Caki2 (cell line): ENCODE measurements around the gene ALPI. TPM values are rescaled to one million over a fixed set of nuclear protein-coding genes. Genes with fewer than 3 reads are reported as not detected.
"Not testable (repeated sequence)": the region's sequence is repeated elsewhere in the genome, so short reads cannot be mapped to it uniquely, and the experiment has no call there.

Experiments used
- DNase-seq: peaks from one replicate; pipeline ENCODE4 v3.0.0-alpha.2; 2015; ENCODE audit warnings: low read depth
- in situ Hi-C: cut with HindIII; loops from 2 replicates; pipeline ENCODE4 v1.10.0; 2016; ENCODE audit warnings: low sequenced_read_pairs, low pct_unique_long_range_greater_than_20kb, mixed read lengths
- total RNA-seq: library from RNA; depleted of rRNA; stranded (reverse); fragments of >200 nt; shearing (Covaris generic); gene quantifications from 2 replicates; pipeline ENCODE4 v1.2.3, GENCODE V29; 2014; ENCODE audit warnings: low replicate concordance

Gene ALPI
- total RNA-seq, 1 experiment from 2014 or later: not detected

DNA sequence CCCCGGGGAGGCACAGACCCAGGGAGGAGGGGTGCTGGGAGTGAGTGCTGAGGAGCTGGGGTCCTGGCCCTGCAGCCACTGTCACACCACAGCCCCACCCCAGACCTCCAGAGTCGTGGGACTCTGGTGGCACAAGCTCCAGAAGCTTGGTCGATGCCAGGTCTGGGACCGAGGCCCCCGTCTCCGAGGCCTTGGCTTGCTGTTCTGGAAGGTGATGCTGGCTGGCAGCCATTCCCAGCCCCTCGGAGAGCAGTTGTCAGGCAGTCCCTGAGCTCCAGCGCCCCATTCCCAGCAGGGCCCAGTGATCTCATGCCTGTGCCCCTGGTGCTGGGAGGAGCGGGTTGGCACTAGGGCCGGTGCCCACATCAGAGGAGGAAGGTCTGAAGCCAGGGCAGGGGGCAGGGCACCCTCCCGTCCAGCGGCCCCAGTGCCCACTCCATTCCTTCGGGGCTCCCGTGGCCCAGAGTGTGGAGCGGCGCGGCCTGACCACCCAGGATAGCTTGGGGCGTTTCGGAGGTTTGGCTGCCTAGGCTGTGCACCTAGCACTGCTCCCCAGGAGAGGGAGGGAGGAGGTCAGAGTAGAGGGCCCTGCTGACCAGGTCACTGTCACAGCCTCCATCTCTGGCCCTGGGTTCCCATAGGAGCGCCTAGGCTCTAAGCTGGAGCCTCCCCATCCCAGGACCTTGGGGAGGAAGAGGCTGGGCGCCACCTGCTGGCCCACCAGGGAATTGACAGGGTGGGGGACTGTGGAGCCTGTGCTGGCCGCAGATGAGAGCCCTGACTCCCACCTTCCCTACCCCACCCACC, 16.8 kb upstream of the ALPI start:
- in situ Hi-C loops: no loop called here

DNA sequence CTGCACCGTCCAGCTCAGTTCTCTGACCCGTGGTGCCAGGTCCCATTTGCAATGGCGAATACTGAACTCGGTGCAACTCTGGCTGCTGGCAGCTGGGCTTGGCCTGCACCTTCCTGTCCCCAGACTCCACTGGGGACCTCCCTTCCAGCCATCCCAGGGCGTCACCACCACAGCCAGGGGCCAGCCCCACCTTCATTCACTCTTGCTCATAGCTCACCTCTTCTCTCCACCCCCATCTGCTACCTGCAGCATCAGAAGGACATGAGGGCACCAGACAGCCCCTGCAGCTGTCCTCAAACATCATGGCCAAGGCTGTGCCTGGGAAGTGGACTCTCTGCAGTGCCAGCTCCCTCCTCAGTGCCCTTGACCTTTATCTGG, 16.2 kb upstream of the ALPI start:
- no peak for DNase-seq
- in situ Hi-C loops: no loop called here

More for the DNA sequence above, 16.8 kb upstream of the ALPI start:
- DNase-seq: no peak

DNA sequence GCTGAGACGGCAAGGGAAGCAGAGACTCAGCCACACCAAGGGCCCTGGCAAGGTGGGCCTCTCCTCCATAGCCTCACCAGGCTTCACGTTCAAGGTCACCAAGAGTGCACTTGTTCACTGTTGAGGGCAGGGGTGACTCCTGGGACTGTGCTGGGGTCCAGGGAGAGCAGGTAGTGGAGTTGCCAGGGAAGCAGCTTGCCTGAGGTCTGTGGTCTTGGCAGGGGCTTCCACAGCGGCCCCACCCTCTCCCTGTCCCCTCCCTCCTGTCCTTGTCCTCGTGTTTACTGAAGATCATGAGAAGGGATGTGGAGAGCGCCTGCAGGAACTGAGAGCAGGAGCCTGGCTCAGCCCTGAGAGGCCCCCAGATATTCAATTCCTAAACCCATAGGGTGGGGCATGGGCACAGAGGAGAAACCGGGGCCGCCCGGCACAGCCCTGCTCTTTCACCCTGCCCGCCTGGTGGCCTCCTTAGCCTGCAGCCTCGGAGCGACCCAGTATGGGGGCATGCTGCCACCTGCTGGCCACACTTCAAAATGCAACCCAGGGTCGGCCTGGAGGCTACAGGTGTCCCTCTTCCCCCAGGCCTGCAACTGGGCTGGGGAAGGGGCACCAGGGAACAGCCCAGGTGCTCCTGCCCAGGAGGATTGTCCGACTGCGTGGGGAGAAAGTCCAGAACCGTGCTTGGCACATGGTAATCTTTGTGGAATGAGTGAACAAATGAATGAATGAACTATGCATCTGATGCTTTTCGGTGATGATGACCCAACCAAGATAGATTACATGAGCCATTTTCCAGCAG, 15.5 kb upstream of the ALPI start:
- peak; percentile 60 for DNase-seq
- in situ Hi-C loops: not testable (repeated sequence)

DNA sequence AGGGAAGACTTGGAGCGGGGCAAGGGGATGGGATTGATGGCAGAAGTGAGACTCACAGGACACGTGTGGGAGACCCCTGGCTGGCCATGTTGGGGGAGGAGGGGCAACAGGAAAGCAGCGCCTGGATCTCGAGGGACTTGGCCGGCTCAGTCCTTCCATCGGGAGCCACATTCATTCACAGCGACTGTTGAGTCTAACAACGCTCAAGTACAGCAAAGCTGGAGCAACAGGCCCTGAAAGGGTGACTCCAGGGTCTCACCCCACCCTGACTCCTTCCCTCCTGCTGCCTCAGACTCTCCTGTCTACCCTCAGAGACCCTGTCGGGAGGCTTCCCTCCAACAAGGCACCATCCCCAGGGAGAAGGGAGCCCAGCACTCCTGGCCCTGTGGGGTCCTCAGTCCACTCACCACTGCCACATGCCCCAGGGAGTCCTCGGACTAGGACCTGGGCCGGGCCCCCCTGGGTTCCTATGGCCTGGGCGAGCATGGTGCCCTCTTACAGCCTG, 14.8 kb upstream of the ALPI start:
- no peak for DNase-seq
- in situ Hi-C loops: no loop called here

DNA sequence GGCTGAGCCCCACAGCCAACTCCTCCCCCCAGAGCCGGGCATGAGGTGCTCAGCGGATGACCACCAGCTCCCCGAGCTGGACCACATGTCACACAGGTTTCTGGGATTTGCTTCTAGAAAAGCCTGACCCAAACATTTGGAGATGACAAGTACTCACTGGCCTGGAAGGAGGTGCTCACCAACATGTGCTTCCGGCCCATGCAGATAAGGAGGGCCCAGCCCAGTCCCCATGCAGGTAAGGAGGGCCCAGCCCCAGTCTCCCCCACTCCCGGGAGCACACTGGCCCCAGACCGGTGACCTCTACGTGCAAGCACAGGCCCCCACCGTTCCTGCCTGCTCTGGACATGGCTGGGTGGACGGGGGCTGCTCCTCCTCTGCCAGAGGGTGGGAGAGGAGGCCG, 14.0 kb upstream of the ALPI start:
- in situ Hi-C loops, DNase-seq: not testable (repeated sequence)

DNA sequence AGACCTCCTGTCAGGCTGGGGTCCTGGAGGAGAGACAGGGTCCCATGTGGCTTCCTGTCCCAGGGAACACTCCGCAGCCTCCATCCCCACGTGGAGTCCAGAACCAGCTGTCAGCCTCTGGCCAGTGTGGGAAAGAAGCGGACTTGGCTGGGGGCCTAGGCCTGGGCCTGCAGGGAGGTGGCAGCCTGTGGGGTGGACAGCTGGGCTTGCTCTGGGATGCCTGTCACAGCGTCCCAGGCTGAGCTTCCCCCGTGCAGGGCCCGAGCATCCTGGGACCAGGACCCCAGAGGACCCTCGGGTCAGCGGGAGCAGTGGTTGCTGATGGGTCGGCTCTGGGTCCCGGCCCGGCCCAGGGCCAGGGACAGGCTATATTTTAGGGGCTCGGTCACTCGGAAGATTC, 13.5 kb upstream of the ALPI start:
- DNase-seq, in situ Hi-C loops: not testable (repeated sequence)

DNA sequence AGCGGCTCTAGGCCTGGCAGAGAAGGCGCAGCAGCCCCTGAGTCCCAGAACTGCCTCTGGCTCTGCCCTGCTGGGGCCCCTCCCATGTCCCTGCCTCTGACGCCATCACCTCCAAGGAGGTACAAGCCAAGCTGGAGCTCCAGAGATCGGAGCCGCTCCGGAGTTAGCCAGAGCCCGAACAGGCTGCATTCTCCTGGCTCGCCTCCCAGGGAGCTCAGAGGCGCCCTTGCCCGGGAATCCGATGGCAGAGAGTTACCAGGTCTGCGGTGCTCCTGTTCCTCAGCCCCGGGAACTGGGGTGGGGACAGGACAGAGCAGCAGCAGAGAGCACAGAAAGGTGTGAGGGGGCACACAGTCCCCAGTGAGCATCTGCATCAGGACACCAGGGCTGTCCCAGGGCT, 12.9 kb upstream of the ALPI start:
- in situ Hi-C loops, DNase-seq: not testable (repeated sequence)

DNA sequence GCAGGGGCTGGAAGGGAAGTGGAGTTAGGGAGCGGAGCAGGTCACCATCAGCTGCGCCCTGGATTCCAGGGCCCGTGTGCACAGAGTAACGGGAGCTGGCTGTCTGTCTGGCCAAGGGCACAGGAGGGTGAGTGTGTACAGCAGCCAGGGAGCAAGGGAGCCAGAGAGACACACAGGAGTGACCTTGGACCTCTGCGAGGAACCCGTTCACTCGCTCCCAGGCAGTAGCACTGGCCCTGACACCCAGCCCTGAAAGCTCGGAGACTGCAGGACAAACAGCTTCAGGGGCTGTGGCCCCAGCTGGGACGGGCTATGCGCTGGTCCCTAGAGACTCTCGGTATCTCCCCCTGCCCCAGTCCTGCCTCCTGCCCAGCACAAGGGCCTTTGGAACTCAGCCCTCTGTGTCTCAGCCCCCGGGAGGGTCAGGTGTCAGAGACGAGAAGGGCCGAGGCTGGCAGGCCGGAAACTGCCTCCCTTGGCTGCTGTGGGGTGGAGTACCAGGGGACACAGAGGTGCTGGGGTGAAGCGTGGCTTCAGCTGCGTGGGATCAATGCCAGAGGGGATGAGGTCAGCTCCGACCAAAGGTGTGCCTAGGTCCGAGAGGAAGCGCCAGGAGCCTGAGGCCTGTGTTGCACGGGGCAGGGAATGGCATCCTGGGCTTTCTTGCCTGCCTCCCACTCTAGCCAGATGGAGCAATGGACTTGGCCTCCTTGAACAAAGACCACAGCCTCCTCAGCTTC, 12.1 kb upstream of the ALPI start:
- in situ Hi-C loops, DNase-seq: not testable (repeated sequence)

DNA sequence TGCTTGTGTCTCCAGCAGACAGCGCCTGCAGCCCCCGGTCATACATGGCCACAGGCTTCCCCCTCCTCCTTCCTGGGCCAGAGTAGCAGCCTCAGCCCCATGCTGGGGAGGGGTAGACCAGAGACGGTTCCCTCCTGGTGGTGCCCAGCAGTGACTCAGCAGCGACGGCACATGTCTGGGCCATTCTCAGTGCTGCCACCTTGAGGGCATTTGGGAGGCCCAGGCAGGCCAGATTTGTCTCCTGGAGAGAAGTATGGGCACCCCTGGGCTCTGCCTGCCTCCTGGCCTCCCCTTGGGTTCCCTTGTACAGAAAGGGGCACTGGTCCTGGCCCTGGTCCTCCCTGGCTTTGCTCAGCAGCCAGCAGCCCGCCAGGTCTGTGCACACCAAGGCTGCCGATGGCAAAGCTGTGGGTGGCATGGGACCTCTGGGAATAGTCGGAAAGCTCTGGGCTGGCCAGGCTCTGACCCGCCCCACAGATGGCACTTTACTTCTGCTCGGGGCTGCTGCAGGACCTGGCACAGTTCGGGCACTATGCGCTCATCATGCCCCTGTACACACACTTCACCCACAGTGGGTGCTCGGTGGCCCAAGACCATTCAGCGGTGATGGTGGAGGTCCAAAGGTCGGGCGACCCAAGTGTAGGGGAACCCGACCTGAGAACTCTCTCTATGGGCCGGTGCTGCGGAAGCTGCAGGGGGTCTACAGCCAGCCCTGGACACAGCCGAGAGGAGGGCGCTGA, 11.4 kb upstream of the ALPI start:
- in situ Hi-C loops: no loop called here
- peak; percentile 42 for DNase-seq

DNA sequence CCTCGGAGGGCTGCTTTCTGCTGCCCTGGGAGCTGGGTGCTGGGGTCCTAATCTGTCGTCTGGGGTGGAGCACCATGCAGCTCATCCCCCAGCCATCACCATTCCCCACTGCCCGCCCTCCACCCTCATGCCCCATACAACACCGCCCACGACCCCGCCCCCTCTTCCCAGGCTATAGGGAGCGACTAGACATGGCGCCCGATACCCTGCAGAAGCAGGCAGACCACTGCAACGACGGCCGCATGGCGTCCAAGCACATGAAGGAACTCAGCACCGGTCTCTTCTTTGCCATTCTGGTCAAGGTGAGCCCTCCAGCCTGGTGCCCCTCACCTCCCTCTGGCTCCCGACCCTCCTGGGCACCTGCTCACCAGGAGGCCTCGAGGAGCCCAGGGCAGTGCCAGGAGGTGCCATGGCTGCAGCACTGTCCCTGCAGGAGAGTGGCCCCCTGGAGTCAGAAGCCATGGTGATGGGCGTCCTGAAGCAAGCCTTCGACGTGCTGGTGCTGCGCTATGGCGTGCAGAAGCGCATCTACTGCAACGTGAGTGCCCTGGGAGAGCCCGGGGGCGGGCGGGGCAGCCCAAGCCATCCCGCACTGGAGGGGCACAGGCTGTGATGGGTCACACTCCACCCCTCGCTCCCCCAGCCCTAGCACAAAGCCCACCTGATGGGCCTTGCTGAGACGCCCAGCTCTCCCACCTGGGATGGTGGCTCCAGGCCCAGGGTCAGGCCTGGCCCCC, 10.6 kb upstream of the ALPI start:
- in situ Hi-C loops, DNase-seq: not testable (repeated sequence)

DNA sequence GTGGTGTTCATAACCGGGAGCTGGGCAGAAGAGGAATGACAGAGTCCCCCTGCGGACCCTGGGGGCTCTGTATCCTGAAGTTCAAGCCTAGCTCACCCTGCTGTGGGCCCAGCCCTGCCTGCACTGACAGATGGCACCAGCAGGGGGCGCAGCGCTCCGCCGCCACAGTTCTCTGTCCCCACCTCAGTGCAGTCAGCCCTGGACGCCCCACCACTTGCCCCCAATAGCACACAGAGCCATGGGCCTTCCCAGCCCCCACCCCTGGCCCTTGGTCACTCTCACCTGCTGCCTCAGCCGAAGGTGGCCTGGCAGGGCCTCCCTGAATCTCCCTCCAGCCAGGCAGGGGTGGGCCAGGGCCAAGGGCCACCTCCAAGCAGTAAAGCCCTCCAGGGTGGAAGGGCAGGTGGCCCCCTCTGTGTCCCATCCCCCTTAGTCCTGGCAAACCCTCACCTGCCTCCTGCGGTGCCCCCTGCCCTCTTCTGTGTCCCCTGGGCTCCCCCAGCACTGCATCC, 9.6 kb upstream of the ALPI start:
- in situ Hi-C loops, DNase-seq: not testable (repeated sequence)

DNA sequence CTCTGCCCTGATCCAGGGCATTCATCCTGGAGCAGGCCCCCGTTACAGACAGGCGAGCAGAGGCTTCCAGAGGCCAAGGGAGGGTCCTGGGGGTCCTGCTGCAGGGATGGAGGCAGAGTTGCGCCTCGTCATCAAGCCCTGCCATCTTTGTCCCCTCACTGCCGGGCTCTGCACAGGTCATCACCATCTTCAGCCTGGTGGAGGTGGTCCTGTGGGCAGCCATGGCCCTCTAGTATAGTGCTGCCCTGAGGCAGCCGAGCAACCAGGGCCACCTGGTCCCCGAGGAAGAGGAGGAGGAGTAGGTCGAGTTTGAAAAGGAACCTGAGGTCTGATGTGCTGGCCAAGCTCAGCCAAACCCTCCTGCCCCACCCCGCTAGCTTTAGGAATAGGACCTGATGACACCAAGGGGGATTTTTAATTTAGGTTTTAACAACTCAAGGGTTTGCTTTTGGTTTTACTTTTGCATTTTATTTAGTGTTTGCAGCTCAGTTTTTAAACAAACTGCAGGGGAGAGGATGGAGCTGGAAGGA, 8.8 kb upstream of the ALPI start:
- DNase-seq: no peak
- in situ Hi-C loops: no loop called here

DNA sequence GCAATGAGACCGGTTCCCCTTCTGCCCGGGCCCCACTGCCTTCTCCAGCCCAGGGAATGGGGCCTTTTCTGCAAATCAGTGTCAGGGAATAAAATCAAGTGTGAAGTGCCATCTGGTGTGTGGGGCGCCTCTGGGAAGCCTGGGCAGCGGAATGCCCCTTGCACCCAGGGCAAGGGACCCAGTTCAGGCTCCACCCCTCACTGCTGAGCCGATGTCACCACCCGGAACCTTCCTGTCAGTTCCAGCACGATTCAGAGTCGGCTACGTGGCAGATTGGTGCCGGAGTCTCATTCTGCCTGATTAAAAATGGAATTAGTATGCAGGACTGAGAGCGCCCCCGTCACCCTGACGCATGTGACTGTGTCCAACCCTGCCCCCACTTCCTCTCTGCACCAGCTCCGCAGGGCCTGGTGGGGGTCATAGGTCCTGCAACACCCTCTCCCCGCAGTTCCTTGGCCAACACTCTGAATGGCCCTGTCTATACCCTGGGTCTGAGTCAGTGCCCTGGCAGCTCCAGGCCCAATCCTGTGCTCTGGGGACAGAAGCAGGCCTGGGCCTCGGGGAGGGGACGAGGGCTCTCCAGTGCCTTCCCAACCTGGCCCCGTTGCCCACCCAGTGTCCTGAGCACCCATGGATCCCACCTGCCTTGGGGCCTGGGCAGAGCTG, 8.2 kb upstream of the ALPI start:
- no peak for DNase-seq
- in situ Hi-C loops: no loop called here

DNA sequence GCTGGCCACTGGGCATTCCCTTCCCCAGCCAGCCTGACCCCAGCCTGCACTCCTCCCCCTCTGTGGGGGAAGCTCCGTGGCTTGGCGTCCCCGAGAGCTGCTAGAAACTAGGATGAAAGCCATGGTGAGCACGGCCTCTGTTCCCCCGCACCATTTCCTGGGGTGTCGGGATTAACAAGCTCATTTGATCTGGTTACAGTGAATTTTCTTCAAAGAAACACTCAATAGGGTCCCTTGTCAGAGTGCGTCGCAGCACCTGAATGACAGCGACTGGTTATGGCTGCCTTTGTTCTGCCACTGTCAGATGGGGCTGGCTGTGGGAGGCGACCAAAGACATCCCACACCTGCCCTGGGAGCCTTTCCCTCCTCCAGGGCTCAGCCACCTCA, 7.7 kb upstream of the ALPI start:
- in situ Hi-C loops: no loop called here
- no peak for DNase-seq

DNA sequence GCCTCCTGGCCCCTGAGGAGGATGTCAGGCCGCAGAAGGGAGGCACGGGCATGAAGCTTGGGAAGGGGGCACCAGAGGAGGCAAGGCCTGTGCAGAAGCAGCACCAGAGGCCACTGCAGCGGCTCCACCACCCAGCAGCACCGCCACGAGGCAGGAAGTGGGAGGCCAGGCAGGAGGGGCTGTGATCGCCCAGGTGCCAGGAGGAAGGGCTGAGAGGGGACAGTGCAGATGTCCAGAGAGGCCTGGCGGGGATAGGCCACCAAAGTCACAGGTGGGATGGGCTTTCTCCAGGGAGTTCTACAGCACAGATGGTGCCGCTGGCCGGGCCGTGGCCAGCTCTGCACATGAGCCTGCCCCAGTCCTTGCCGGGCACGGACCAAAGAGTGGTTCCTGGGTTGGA, 6.0 kb upstream of the ALPI start:
- no peak for DNase-seq
- in situ Hi-C loops: no loop called here

DNA sequence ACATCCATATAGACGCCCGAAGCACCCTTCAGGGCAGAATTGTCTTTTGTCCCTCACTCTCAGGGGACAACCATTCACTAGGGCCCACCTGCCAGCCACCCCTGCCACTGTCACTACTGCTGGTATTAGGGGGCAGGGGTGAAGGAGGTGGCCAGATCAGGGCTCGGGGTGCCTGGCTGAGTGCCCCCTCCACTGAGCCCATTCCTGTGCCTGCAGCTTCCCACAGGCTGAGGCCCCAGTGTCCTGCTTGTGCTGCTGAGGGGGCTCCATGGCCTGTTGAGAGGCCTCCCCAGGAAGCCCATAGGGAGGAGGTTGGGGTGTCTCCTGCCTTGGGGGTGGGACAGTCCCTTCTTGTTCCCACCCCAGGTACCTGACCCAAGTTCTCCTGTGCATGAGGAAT, 4.3 kb upstream of the ALPI start:
- DNase-seq, in situ Hi-C loops: not testable (repeated sequence)

DNA sequence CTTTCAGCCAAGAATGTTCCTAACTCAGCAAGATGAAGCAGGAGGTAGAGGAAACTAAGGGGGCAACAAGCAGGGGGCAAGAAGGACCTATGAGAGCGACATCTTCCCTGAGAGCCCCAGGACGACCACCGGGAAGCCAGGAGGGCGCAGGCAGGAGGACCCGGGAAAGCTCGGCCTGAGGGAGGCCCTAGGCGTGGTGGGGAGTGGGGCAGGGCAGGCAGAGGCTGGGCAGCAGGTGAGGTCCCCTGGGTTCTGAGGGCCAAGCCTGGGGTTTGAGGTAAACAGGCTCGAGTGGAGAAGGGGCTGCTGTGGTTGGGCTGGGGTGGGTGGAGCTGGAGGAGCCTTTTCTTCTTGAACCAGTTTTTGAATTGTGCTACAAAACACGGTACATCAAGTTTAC, 1.3 kb upstream of the ALPI start:
- in situ Hi-C loops: no loop called here

More for the DNA sequence above, 1.3 kb upstream of the ALPI start:
- DNase-seq: no peak
